Renal cortical epithelial cell (primary cell): ENCODE measurements around the gene HLA-DPB1. TPM values are rescaled to one million over a fixed set of nuclear protein-coding genes. Genes with fewer than 3 reads are reported as not detected.

Experiments used
- DNase-seq: peaks from one replicate; pipeline ENCODE4 v3.0.0-alpha.2; 2011; ENCODE audit warnings: low read depth
- total RNA-seq: library from RNA; depleted of rRNA; stranded (reverse); fragments of >200 nt; gene quantifications from 2 replicates; pipeline ENCODE4 v1.2.3, GENCODE V29; 2014

The HLA-DPB1 gene
- total RNA-seq, 1 donor from 2014 or later: 12.2 TPM

- no peak for DNase-seq
Measured at GRCh38 chr6:33136310-33136900, 60.6 kb downstream of the HLA-DPB1 start.

Other genes with a start within 250 kb of the HLA-DPB1 start
- gene TAP2, start 237.3 kb upstream of the HLA-DPB1 start, total RNA-seq: 14.1 and 14.4 TPM in 2 replicates
- gene PSMB8, start 231.9 kb upstream of the HLA-DPB1 start, total RNA-seq: 39.7 and 82.3 TPM in 2 replicates
- gene TAP1, start 222.3 kb upstream of the HLA-DPB1 start, total RNA-seq: 57.6 and 124 TPM in 2 replicates
- gene PSMB9, start 221.8 kb upstream of the HLA-DPB1 start, total RNA-seq: 8.3 and 52.1 TPM in 2 replicates
- 2.1 and 18.9 TPM in 2 replicates for gene HLA-DMB, start 135.0 kb upstream of the HLA-DPB1 start, total RNA-seq
- 1.9 and 6.1 TPM in 2 replicates for gene HLA-DMA, start 122.9 kb upstream of the HLA-DPB1 start, total RNA-seq
- gene BRD2, start 107.4 kb upstream of the HLA-DPB1 start, total RNA-seq: 47.8 and 107 TPM in 2 replicates
- gene HLA-DOA, start 66.4 kb upstream of the HLA-DPB1 start, total RNA-seq: 0.55 and 1.6 TPM in 2 replicates
- gene HLA-DPA1, start 2.3 kb upstream of the HLA-DPB1 start, total RNA-seq: 7.0 and 9.7 TPM in 2 replicates
- gene COL11A2, start 116.5 kb downstream of the HLA-DPB1 start, total RNA-seq: 0.17 and 0.20 TPM in 2 replicates
- 16.8 and 28.0 TPM in 2 replicates for gene RXRB, start 124.7 kb downstream of the HLA-DPB1 start, total RNA-seq
- gene SLC39A7, start 124.9 kb downstream of the HLA-DPB1 start, total RNA-seq: 108 and 119 TPM in 2 replicates
- 11.2 and 26.0 TPM in 2 replicates for gene HSD17B8, start 128.7 kb downstream of the HLA-DPB1 start, total RNA-seq
- 18.4 and 28.0 TPM in 2 replicates for gene RING1, start 132.5 kb downstream of the HLA-DPB1 start, total RNA-seq
- gene VPS52, start 195.9 kb downstream of the HLA-DPB1 start, total RNA-seq: 27.8 and 40.4 TPM in 2 replicates
- 1,432 and 3,352 TPM in 2 replicates for gene RPS18, start 196.1 kb downstream of the HLA-DPB1 start, total RNA-seq
- 2.7 and 5.9 TPM in 2 replicates for gene B3GALT4, start 201.1 kb downstream of the HLA-DPB1 start, total RNA-seq
- 54.6 and 106 TPM in 2 replicates for gene WDR46, start 213.2 kb downstream of the HLA-DPB1 start, total RNA-seq
- gene PFDN6, start 213.6 kb downstream of the HLA-DPB1 start, total RNA-seq: 30.7 and 41.5 TPM in 2 replicates
- 34.5 and 34.9 TPM in 2 replicates for gene RGL2, start 223.0 kb downstream of the HLA-DPB1 start, total RNA-seq
- 114 and 147 TPM in 2 replicates for gene TAPBP, start 238.1 kb downstream of the HLA-DPB1 start, total RNA-seq
- 16.0 and 24.1 TPM in 2 replicates for gene ZBTB22, start 241.8 kb downstream of the HLA-DPB1 start, total RNA-seq
- 39.2 and 88.8 TPM in 2 replicates for gene DAXX, start 247.0 kb downstream of the HLA-DPB1 start, total RNA-seq